Measurements from ENCODE around the gene SMAD3. TPM values are rescaled to one million over a fixed set of nuclear protein-coding genes. Genes with fewer than 3 reads are reported as not detected.
A peak's percentile ranks its signal among the peaks of the same experiment; 100 is the strongest.

The SMAD3 gene
- total and polyA plus RNA-seq, 4 donors = 4.0 to 12.2 (median 5.5) TPM

DNA sequence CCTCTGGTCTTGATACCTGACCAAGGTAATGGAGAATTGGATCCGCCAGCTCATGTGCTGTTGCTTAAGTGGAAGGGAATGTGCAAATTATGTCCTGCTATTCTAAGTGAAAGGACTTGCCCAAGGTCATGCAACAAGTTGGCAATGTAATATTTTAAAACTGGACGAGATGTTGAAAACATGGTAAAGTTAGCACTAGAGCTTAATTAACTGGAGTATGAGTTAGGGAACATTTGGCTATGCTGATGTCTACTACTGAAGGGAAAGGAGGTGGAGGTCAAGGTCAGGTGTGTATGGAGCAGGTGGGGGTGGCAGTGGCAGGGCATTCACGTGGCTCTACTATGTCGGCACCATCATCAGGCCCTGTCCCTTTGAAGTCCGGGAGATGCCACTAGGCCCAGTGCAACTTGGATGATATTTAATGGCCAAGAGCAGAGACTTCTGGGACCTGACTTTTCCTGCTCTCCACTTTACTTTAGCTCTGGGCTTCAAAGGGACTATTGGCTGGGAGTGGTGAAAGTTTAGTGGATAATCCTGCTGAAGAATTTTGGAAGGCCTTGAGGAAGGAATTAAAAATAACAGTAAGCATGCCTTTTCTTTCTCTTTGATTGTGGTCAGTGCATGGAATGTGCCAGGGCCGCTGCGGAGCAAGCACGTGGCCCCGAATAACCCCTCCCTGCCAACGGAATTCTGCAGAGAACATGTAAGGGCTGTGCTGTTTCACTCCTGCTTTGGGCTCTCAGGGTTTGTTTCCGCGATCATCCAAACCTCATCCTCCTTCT lies 14.9 kb downstream of the SMAD3 start:
- 83% methylated on average over 12 of the region's 12 CpGs for WGBS

GRCh38 chr15:67080900-67081431 lies 15.6 kb downstream of the SMAD3 start:
- H3K36me3 ChIP-seq (ENCODE audit: control insufficient read depth in 4 of 4, insufficient read depth in 3 of 4, low read depth in 1 of 4, low read length in 3 of 4) = no peaks in the 10 kb centered on the region
- H3K27me3 ChIP-seq (ENCODE audit: control insufficient read depth in 4 of 4, insufficient read depth in 4 of 4, low read length in 3 of 4) = no peaks in the 10 kb centered on the region
- DNase-seq (ENCODE audit: low spot score) = no peak
- no peaks in the 10 kb centered on the region for H3K9me3 ChIP-seq (ENCODE audit: control insufficient read depth in 4 of 4, low read length in 3 of 4)
- H3K9ac ChIP-seq (ENCODE audit: low read depth in 1 of 2, low read length in 2 of 2) = no peak overlapping the region
- TF ChIP-seq GABPA (IDR thresholded peaks at IDR 0.05 in 1 of 2, conservative IDR thresholded peaks at IDR 0.05 in 1 of 2) = no peak
- TF ChIP-seq RAD21 (IDR thresholded peaks at IDR 0.05) = peak in 1 of 2 donors; percentile 7
- peak overlapping the region; percentile 4 to 7 for H3K27ac ChIP-seq (ENCODE audit: low read depth in 1 of 2, low read length in 2 of 2)
- no peak overlapping the region for H3K4me3 ChIP-seq (ENCODE audit: low read depth in 1 of 3, low read length in 3 of 3)
- 68% methylated on average over 10 of the region's 10 CpGs for WGBS
- H3K4me1 ChIP-seq (ENCODE audit: control insufficient read depth in 4 of 4, insufficient read depth in 4 of 4, low read length in 3 of 4) = peaks cover 5 to 35% (median 20%) of the 10 kb centered on the region in 4 donors

More for the DNA sequence above, 14.9 kb downstream of the SMAD3 start:
- peaks cover 5 to 35% (median 19%) of the 10 kb centered on the region in 4 donors for H3K4me1 ChIP-seq (ENCODE audit: control insufficient read depth in 4 of 4, insufficient read depth in 4 of 4, low read length in 3 of 4)
- H3K27ac ChIP-seq (ENCODE audit: low read depth in 1 of 2, low read length in 2 of 2) = peak overlapping the region in 1 of 2 donors; percentile 7
- H3K36me3 ChIP-seq (ENCODE audit: control insufficient read depth in 4 of 4, insufficient read depth in 3 of 4, low read depth in 1 of 4, low read length in 3 of 4) = no peaks in the 10 kb centered on the region
- H3K4me3 ChIP-seq (ENCODE audit: low read depth in 1 of 3, low read length in 3 of 3) = no peak overlapping the region
- peak; percentile 36 for TF ChIP-seq MAX (IDR thresholded peaks at IDR 0.05)
- TF ChIP-seq RXRA (IDR thresholded peaks at IDR 0.05) = peak in 1 of 2 donors; percentile 29
- no peak for TF ChIP-seq ATF3 (IDR thresholded peaks at IDR 0.05)
- TF ChIP-seq CTCF (IDR thresholded peaks at IDR 0.05; ENCODE audit: low read depth, low read length, missing input control) = no peak
- TF ChIP-seq, protein P1, sequence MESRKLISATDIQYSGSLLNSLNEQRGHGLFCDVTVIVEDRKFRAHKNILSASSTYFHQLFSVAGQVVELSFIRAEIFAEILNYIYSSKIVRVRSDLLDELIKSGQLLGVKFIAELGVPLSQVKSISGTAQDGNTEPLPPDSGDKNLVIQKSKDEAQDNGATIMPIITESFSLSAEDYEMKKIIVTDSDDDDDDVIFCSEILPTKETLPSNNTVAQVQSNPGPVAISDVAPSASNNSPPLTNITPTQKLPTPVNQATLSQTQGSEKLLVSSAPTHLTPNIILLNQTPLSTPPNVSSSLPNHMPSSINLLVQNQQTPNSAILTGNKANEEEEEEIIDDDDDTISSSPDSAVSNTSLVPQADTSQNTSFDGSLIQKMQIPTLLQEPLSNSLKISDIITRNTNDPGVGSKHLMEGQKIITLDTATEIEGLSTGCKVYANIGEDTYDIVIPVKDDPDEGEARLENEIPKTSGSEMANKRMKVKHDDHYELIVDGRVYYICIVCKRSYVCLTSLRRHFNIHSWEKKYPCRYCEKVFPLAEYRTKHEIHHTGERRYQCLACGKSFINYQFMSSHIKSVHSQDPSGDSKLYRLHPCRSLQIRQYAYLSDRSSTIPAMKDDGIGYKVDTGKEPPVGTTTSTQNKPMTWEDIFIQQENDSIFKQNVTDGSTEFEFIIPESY (IDR thresholded peaks at IDR 0.05) = no peak
- TF ChIP-seq FOXA2 (IDR thresholded peaks at IDR 0.05) = no peak
- no peaks in the 10 kb centered on the region for H3K9me3 ChIP-seq (ENCODE audit: control insufficient read depth in 4 of 4, low read length in 3 of 4)
- H3K9ac ChIP-seq (ENCODE audit: low read depth in 1 of 2, low read length in 2 of 2) = no peak overlapping the region
- H3K27me3 ChIP-seq (ENCODE audit: control insufficient read depth in 4 of 4, insufficient read depth in 4 of 4, low read length in 3 of 4) = no peaks in the 10 kb centered on the region
- DNase-seq (ENCODE audit: low spot score) = no peak

DNA sequence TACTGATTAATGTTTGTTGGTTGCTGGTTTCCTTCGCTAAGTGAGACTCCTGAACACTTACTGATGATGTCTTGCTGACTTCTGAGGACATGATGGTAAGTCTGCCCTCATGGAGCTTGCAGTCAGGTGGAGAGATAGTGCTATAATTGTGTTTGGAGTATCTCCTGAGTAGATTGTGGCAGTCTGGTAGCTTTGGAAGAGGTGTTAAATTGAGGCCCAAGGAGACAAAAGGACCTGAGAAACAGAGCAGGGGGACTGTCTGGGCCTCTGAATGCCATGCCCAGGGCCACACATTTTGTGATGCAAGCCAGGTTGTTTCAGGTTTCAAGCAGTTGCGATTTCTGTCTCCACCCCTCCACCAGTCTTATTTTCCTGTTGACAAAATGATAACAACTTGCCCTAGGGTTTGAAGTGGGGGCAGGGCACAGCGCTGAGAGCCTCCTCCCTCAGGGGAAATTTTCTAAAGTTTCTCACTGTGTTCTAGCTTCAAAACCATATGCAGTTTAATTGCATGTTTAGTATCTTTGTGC lies 16.7 kb downstream of the SMAD3 start:
- no peak overlapping the region for H3K4me3 ChIP-seq (ENCODE audit: low read depth in 1 of 3, low read length in 3 of 3)
- no peak overlapping the region for H3K9ac ChIP-seq (ENCODE audit: low read depth in 1 of 2, low read length in 2 of 2)
- H3K27ac ChIP-seq (ENCODE audit: low read depth in 1 of 2, low read length in 2 of 2) = peak overlapping the region; percentile 44 to 53
- TF ChIP-seq RAD21 (IDR thresholded peaks at IDR 0.05) = peak; percentile 36 to 45
- TF ChIP-seq, protein P1 (IDR thresholded peaks at IDR 0.05) = no peak
- peak; percentile 24 for TF ChIP-seq SP1 (IDR thresholded peaks at IDR 0.05)
- peak in 1 of 2 donors; percentile 42 for TF ChIP-seq EGR1 (IDR thresholded peaks at IDR 0.05; ENCODE audit: low read depth in 2 of 2)
- no peak for TF ChIP-seq GABPA (IDR thresholded peaks at IDR 0.05 in 1 of 2, conservative IDR thresholded peaks at IDR 0.05 in 1 of 2)
- TF ChIP-seq NR2F2 (IDR thresholded peaks at IDR 0.05) = no peak
- peak; percentile 79 for TF ChIP-seq FOXA2 (IDR thresholded peaks at IDR 0.05)
- no peak for TF ChIP-seq CTCF (IDR thresholded peaks at IDR 0.05; ENCODE audit: low read depth, low read length, missing input control)
- no peak for TF ChIP-seq TAF1 (conservative IDR thresholded peaks at IDR 0.05)
- TF ChIP-seq RXRA (IDR thresholded peaks at IDR 0.05) = peak; percentile 65 to 66
- TF ChIP-seq FOXA1 (IDR thresholded peaks at IDR 0.05) = peak; percentile 24
- TF ChIP-seq JUND (IDR thresholded peaks at IDR 0.05) = peak; percentile 20 to 54
- TF ChIP-seq MAX (IDR thresholded peaks at IDR 0.05) = peak; percentile 46
- no peak for TF ChIP-seq YY1 (IDR thresholded peaks at IDR 0.05)
- TF ChIP-seq HNF4G (IDR thresholded peaks at IDR 0.05) = no peak

More for the DNA sequence above, 16.7 kb downstream of the SMAD3 start:
- Histone ChIP-seq H3K36me3 (ENCODE audit: control insufficient read depth in 4 of 4, insufficient read depth in 3 of 4, low read depth in 1 of 4, low read length in 3 of 4) (no peaks in the 10 kb centered on the region), H3K27me3 (ENCODE audit: control insufficient read depth in 4 of 4, insufficient read depth in 4 of 4, low read length in 3 of 4) (no peaks in the 10 kb centered on the region), H3K9me3 (ENCODE audit: control insufficient read depth in 4 of 4, low read length in 3 of 4) (no peaks in the 10 kb centered on the region), H3K4me1 (ENCODE audit: control insufficient read depth in 4 of 4, insufficient read depth in 4 of 4, low read length in 3 of 4) (peaks cover 5 to 34% (median 19%) of the 10 kb centered on the region in 4 donors)
- no peak for DNase-seq (ENCODE audit: low spot score)
- 40% methylated on average over 3 of the region's 3 CpGs for WGBS

All from liver (tissue), 9 donors.